CD4-positive, alpha-beta memory T cell (primary cell): ENCODE results near the gene VPS39. TPM values are rescaled to one million over a fixed set of nuclear protein-coding genes. Genes with fewer than 3 reads are reported as not detected.

ENCODE experiments used
- CTCF ChIA-PET: fragments of 350-600 bp; sonication (Branson Sonifier 250); formaldehyde crosslinking; loops from one replicate; lab custom pipeline; 2021; ENCODE audit warnings: inconsistent platforms; ENCODE audit not compliant: partially characterized antibody; lab: Charles Lee
- POLR2A ChIA-PET: fragments of 350-600 bp; sonication (Branson Sonifier 250); formaldehyde crosslinking; loops from one replicate; lab custom pipeline; 2021; ENCODE audit not compliant: partially characterized antibody; lab: Charles Lee
- DNase-seq, 5 donors: peaks; one replicate each; pipeline versions ENCODE4 v3.0.0 to v3.0.0-alpha.2; 2020 to 2022; ENCODE audit warnings: mixed read lengths in 1 of 5
- H3K27ac ChIP-seq: one replicate; pipeline ENCODE4 v1.7.0; 2013; ENCODE audit warnings: low read depth, low read length
- H3K27me3 ChIP-seq: 2 replicates; pipeline ENCODE4 v1.7.0; 2013; ENCODE audit warnings: mild to moderate bottlenecking, low read length, moderate library complexity; ENCODE audit not compliant: insufficient read depth
- H3K36me3 ChIP-seq: 2 replicates; pipeline ENCODE4 v1.7.0; 2013; ENCODE audit warnings: mild to moderate bottlenecking, low read length, moderate library complexity; ENCODE audit not compliant: insufficient read depth
- H3K4me1 ChIP-seq: 2 replicates; pipeline ENCODE4 v1.7.0; 2013; ENCODE audit warnings: mild to moderate bottlenecking, low read length, moderate library complexity; ENCODE audit not compliant: insufficient read depth
- H3K4me3 ChIP-seq, 2 donors: one replicate each; pipeline ENCODE4 v1.7.0; 2013; ENCODE audit warnings: low read length in 2 of 2, mild to moderate bottlenecking in 1 of 2
- H3K9me3 ChIP-seq, 2 donors: one replicate each; pipeline ENCODE4 v1.7.0; 2013; ENCODE audit warnings: low read length in 2 of 2, control low read depth in 1 of 2; ENCODE audit not compliant: control insufficient read depth in 1 of 2
- H3K27ac Mint-ChIP-seq, 7 donors: one replicate each; pipeline ENCODE4 v1.8.0; 2020 to 2021; ENCODE audit warnings: mixed read lengths in 7 of 7, mild to moderate bottlenecking in 6 of 7, inconsistent platforms in 3 of 7, moderate library complexity in 3 of 7
- H3K27me3 Mint-ChIP-seq, 2 donors: one replicate each; pipeline ENCODE4 v1.8.0; 2020 to 2021; ENCODE audit warnings: mixed read lengths in 2 of 2
- H3K36me3 Mint-ChIP-seq, 2 donors: one replicate each; pipeline ENCODE4 v1.8.0; 2020 to 2021; ENCODE audit warnings: mixed read lengths in 2 of 2, inconsistent platforms in 1 of 2, mild to moderate bottlenecking in 1 of 2
- H3K4me1 Mint-ChIP-seq, 4 donors: one replicate each; pipeline ENCODE4 v1.8.0; 2020 to 2021; ENCODE audit warnings: mixed read lengths in 4 of 4, mild to moderate bottlenecking in 1 of 4
- H3K4me3 Mint-ChIP-seq, 8 donors: one replicate each; pipeline ENCODE4 v1.8.0; 2020 to 2021; ENCODE audit warnings: mixed read lengths in 8 of 8, mild to moderate bottlenecking in 7 of 8, moderate library complexity in 6 of 8, inconsistent platforms in 3 of 8
- H3K9me3 Mint-ChIP-seq, 8 donors: one replicate each; pipeline ENCODE4 v1.8.0; 2020 to 2021; ENCODE audit warnings: mixed read lengths in 8 of 8, mild to moderate bottlenecking in 5 of 8, inconsistent platforms in 3 of 8, moderate library complexity in 1 of 8
- intact Hi-C: fragments of 100-400 bp; cut with micrococcal nuclease; formaldehyde crosslinking; loops from one replicate; pipeline ENCODE4 v1.15.1; 2023
- polyA plus RNA-seq, 2 donors: library from polyadenylated mRNA; unstranded; fragments of 300-500 nt; fragmentation: Illumina TruSeq; gene quantifications; one replicate each; pipeline ENCODE4 v1.2.3, GENCODE V29; 2021
- total RNA-seq, 2 experiments: library from RNA; stranded (reverse); gene quantifications; one replicate each; pipeline ENCODE4 v1.2.3, GENCODE V29; 2021

The VPS39 gene
- total and polyA plus RNA-seq, 4 experiments from 2014 or later, result 21.2 to 120 (median 76.3) TPM

- Mint-ChIP-seq H3K27ac (peak overlapping the region in 1 of 7 donors; percentile 42), H3K4me1 (no peaks in the 10 kb centered on the region), H3K27me3 (peaks cover 0 to 4% of the 10 kb centered on the region in 2 donors), H3K36me3 (no peaks in the 10 kb centered on the region), H3K9me3 (no peaks in the 10 kb centered on the region), H3K4me3 (no peak overlapping the region)
- Histone ChIP-seq H3K9me3 (no peaks in the 10 kb centered on the region), H3K27ac (no peak overlapping the region), H3K4me3 (no peak overlapping the region), H3K27me3 (no peaks in the 10 kb centered on the region), H3K36me3 (no peaks in the 10 kb centered on the region), H3K4me1 (no peaks in the 10 kb centered on the region)
- no peak for DNase-seq
- CTCF ChIA-PET, result interaction anchor here (0.7 to 1.3 kb wide), 2 partner anchors 9 to 16 kb away, joined by 3 to 4 read pairs; no protein-coding TSS in a partner anchor
- intact Hi-C loops, result no loop called here
- POLR2A ChIA-PET, result no interaction called here
These were observed 61.3 kb downstream of the VPS39 start for GRCh38 chr15:42146551-42147430.

- Mint-ChIP-seq H3K27ac (no peak overlapping the region), H3K4me3 (no peak overlapping the region), H3K4me1 (no peaks in the 10 kb centered on the region), H3K9me3 (no peaks in the 10 kb centered on the region), H3K36me3 (no peaks in the 10 kb centered on the region), H3K27me3 (peaks cover 2 to 4% of the 10 kb centered on the region in 2 donors)
- POLR2A ChIA-PET, result no interaction called here
- Histone ChIP-seq H3K4me1 (no peaks in the 10 kb centered on the region), H3K27me3 (no peaks in the 10 kb centered on the region), H3K27ac (no peak overlapping the region), H3K9me3 (no peaks in the 10 kb centered on the region), H3K36me3 (no peaks in the 10 kb centered on the region), H3K4me3 (no peak overlapping the region)
- CTCF ChIA-PET, result interaction anchor here (0.7 to 1.3 kb wide), 2 partner anchors 8 to 15 kb away, joined by 3 to 4 read pairs; no protein-coding TSS in a partner anchor
- intact Hi-C loops, result no loop called here
- no peak for DNase-seq
These were observed 62.3 kb downstream of the VPS39 start for GRCh38 chr15:42145546-42146455.

- CTCF ChIA-PET, result no interaction called here
- Histone ChIP-seq H3K27me3 (no peaks in the 10 kb centered on the region), H3K36me3 (no peaks in the 10 kb centered on the region), H3K4me1 (no peaks in the 10 kb centered on the region), H3K9me3 (no peaks in the 10 kb centered on the region), H3K27ac (no peak overlapping the region), H3K4me3 (no peak overlapping the region)
- POLR2A ChIA-PET, result no interaction called here
- H3K27ac Mint-ChIP-seq, result no peak overlapping the region
- no peaks in the 10 kb centered on the region for H3K36me3 Mint-ChIP-seq
- peaks cover 2 to 4% of the 10 kb centered on the region in 2 donors for H3K27me3 Mint-ChIP-seq
- no peak for DNase-seq
- no peaks in the 10 kb centered on the region for H3K9me3 Mint-ChIP-seq
- H3K4me3 Mint-ChIP-seq, result no peak overlapping the region
- intact Hi-C loops, result no loop called here
- H3K4me1 Mint-ChIP-seq, result no peaks in the 10 kb centered on the region
These were observed 63.2 kb downstream of the VPS39 start for GRCh38 chr15:42144841-42145375.

GRCh38 chr15:42143866-42144625, 64.1 kb downstream of the VPS39 start:
- peaks cover 2 to 4% of the 10 kb centered on the region in 2 donors for H3K27me3 Mint-ChIP-seq
- Histone ChIP-seq H3K9me3 (no peaks in the 10 kb centered on the region), H3K4me1 (no peaks in the 10 kb centered on the region), H3K27ac (no peak overlapping the region), H3K4me3 (no peak overlapping the region), H3K36me3 (no peaks in the 10 kb centered on the region), H3K27me3 (no peaks in the 10 kb centered on the region)
- H3K4me3 Mint-ChIP-seq, result no peak overlapping the region
- DNase-seq, result no peak
- no peak overlapping the region for H3K27ac Mint-ChIP-seq
- CTCF ChIA-PET, result no interaction called here
- no peaks in the 10 kb centered on the region for H3K4me1 Mint-ChIP-seq
- POLR2A ChIA-PET, result no interaction called here
- intact Hi-C loops, result no loop called here
- H3K9me3 Mint-ChIP-seq, result no peaks in the 10 kb centered on the region
- no peaks in the 10 kb centered on the region for H3K36me3 Mint-ChIP-seq

- Mint-ChIP-seq H3K4me1 (no peaks in the 10 kb centered on the region), H3K4me3 (no peak overlapping the region), H3K9me3 (no peaks in the 10 kb centered on the region), H3K27ac (no peak overlapping the region), H3K27me3 (peaks cover 2 to 4% of the 10 kb centered on the region in 2 donors), H3K36me3 (no peaks in the 10 kb centered on the region)
- H3K27ac ChIP-seq, result no peak overlapping the region
- no peaks in the 10 kb centered on the region for H3K36me3 ChIP-seq
- ChIA-PET POLR2A (no interaction called here), CTCF (no interaction called here)
- no peak for DNase-seq
- no peaks in the 10 kb centered on the region for H3K4me1 ChIP-seq
- H3K9me3 ChIP-seq, result no peaks in the 10 kb centered on the region
- no peaks in the 10 kb centered on the region for H3K27me3 ChIP-seq
- no peak overlapping the region for H3K4me3 ChIP-seq
- intact Hi-C loops, result no loop called here
These were observed 64.7 kb downstream of the VPS39 start for GRCh38 chr15:42143356-42143755.

- DNase-seq, result no peak
- peaks cover 0 to 2% (median 0%) of the 10 kb centered on the region in 4 donors for H3K4me1 Mint-ChIP-seq
- no peaks in the 10 kb centered on the region for H3K36me3 Mint-ChIP-seq
- no peak overlapping the region for H3K4me3 Mint-ChIP-seq
- Histone ChIP-seq H3K27ac (no peak overlapping the region), H3K36me3 (no peaks in the 10 kb centered on the region), H3K27me3 (no peaks in the 10 kb centered on the region), H3K4me3 (no peak overlapping the region), H3K4me1 (no peaks in the 10 kb centered on the region), H3K9me3 (no peaks in the 10 kb centered on the region)
- CTCF ChIA-PET, result no interaction called here
- H3K27me3 Mint-ChIP-seq, result peaks cover 2 to 4% of the 10 kb centered on the region in 2 donors
- no peaks in the 10 kb centered on the region for H3K9me3 Mint-ChIP-seq
- POLR2A ChIA-PET, result no interaction called here
- intact Hi-C loops, result no loop called here
- H3K27ac Mint-ChIP-seq, result no peak overlapping the region
These were observed 66.1 kb downstream of the VPS39 start for GRCh38 chr15:42141795-42142667.
